OCI-LY7 (cell line): Measurements from ENCODE around the gene ANKS4B. TPM values are rescaled to one million over a fixed set of nuclear protein-coding genes. Genes with fewer than 3 reads are reported as not detected.

Experiments
- BruUV-seq: library from RNA; stranded (reverse); fragments of 400-500 nt; replicated peaks from 2 replicates; lab custom pipeline; 2021; lab: Mats Ljungman, UMichigan
- CTCF ChIA-PET: fragments of 300-600 bp; sonication (Branson Sonifier 250); formaldehyde crosslinking; loops from one replicate; lab custom pipeline; 2022; ENCODE audit warnings: antibody characterized with exemption; ENCODE audit not compliant: unreplicated experiment; lab: Charles Lee
- POLR2A ChIA-PET: fragments of 300-600 bp; sonication (Branson Sonifier 250); formaldehyde crosslinking; loops from one replicate; lab custom pipeline; 2022; ENCODE audit warnings: antibody characterized with exemption; lab: Charles Lee
- DNase-seq: peaks from one replicate; pipeline ENCODE4 v3.0.0-alpha.2; 2015; ENCODE audit warnings: low spot score
- H2AFZ ChIP-seq: fragments of 200-600 bp; sonication (generic), shearing (Covaris generic); 2 replicates; pipeline ENCODE4 v1.6.1; 2014; ENCODE audit warnings: mild to moderate bottlenecking, antibody characterized with exemption, low read length, moderate library complexity
- H3K27ac ChIP-seq: fragments of 200-600 bp; sonication (generic); 2 replicates; pipeline ENCODE4 v1.5.1; 2014; ENCODE audit warnings: mixed run types, low read depth, mild to moderate bottlenecking, moderate library complexity, low read length, inconsistent platforms; ENCODE audit not compliant: poor library complexity, severe bottlenecking
- H3K36me3 ChIP-seq: fragments of 200-600 bp; sonication (generic); 2 replicates; pipeline ENCODE4 v1.6.1; 2014; ENCODE audit warnings: mild to moderate bottlenecking, antibody characterized with exemption, low read length, moderate library complexity, mixed read lengths; ENCODE audit not compliant: insufficient read depth
- H3K4me1 ChIP-seq: fragments of 200-600 bp; sonication (generic); 2 replicates; pipeline ENCODE4 v1.5.1; 2014; ENCODE audit warnings: mild to moderate bottlenecking, low read length; ENCODE audit not compliant: insufficient read depth, poor library complexity, severe bottlenecking
- H3K4me2 ChIP-seq: fragments of 200-600 bp; sonication (generic); 2 replicates; pipeline ENCODE4 v1.6.1; 2014; ENCODE audit warnings: mild to moderate bottlenecking, low read length
- H3K4me3 ChIP-seq: fragments of 200-600 bp; sonication (generic); 2 replicates; pipeline ENCODE4 v1.5.1; 2014; ENCODE audit warnings: mild to moderate bottlenecking, low read depth, low read length; ENCODE audit not compliant: poor library complexity, severe bottlenecking
- H3K79me2 ChIP-seq: fragments of 200-600 bp; sonication (generic); 2 replicates; pipeline ENCODE4 v1.6.1; 2016; ENCODE audit warnings: low read depth, mild to moderate bottlenecking, low read length, moderate library complexity, mixed read lengths; ENCODE audit not compliant: insufficient read depth
- H3K9me2 ChIP-seq: fragments of 200-600 bp; sonication (generic); 2 replicates; pipeline ENCODE4 v1.6.1; 2016; ENCODE audit warnings: mild to moderate bottlenecking, low read length, mixed read lengths; ENCODE audit not compliant: insufficient read depth
- H3K9me3 ChIP-seq: fragments of 200-600 bp; sonication (generic); 2 replicates; pipeline ENCODE4 v1.6.1; 2014; ENCODE audit warnings: mild to moderate bottlenecking, mixed run types, low read length, mixed read lengths
- H4K20me1 ChIP-seq: fragments of 200-600 bp; sonication (generic); 2 replicates; pipeline ENCODE4 v1.6.1; 2014; ENCODE audit warnings: mild to moderate bottlenecking, antibody characterized with exemption, low read length, moderate library complexity, mixed read lengths; ENCODE audit not compliant: insufficient read depth
- EZH2phosphoT487 ChIP-seq: fragments of 200-600 bp; sonication (generic); IDR thresholded peaks from 2 replicates; pipeline ENCODE4 v1.6.1; 2018; ENCODE audit warnings: low read depth, borderline replicate concordance, mild to moderate bottlenecking, mixed run types, antibody characterized with exemption, low read length, moderate library complexity, mixed read lengths
- intact Hi-C: fragments of 100-400 bp; cut with micrococcal nuclease; formaldehyde crosslinking; loops from one replicate; pipeline ENCODE4 v1.10.0; 2022; ENCODE audit not compliant: unreplicated experiment
- total RNA-seq, 2 experiments: library from RNA; depleted of rRNA in 1 of 2; stranded (reverse); fragments of >200 nt in 1 of 2; shearing (Covaris generic) in 1 of 2; gene quantifications; 2 replicates each; pipeline ENCODE4 v1.2.3, GENCODE V29; 2014 to 2022
- TF ChIP-seq, protein P1 (sequence below): fragments of 200-600 bp; sonication (generic); conservative IDR thresholded peaks from 2 replicates; pipeline ENCODE4 v1.5.1; 2014; ENCODE audit warnings: mild to moderate bottlenecking, antibody characterized with exemption, low read length, moderate library complexity, mixed read lengths

The ANKS4B gene
- total RNA-seq, 2 experiments from 2014 or later = not detected

DNA sequence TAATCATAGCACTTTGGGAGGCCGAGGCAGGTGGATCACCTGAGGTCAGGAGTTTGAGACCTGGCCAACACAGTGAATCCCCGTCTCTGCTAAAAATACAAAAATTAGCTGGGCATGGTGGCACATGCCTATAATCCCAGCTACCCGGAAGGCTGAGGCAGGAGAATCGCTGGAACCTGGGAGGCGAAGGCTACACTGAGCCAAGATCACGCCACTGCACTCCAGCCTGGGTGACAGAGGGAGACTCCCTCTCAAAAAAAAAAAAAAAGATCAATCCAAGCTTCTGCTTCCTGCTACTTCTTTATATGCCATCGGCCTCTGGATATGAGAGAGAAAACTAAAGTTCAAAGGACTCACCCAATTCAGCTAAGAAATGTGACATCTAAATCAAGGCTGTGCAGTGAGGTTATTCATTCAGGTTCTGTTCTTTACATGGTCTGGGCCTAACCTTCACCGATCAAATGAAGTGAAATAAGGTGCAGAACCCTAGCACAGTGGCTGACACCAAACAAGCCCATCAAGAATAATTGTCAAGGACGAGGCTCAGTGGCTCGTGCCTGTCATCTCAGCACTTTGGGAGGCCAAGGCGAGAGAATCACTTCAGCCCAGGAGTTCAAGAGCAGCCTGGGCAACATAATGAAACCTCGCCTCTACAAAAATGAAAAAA is 47.7 kb upstream of the ANKS4B start:
- Histone ChIP-seq H3K4me1 (no peaks in the 10 kb centered on the region), H3K79me2 (no peaks in the 10 kb centered on the region), H3K36me3 (peaks cover 28% of the 10 kb centered on the region), H4K20me1 (no peaks in the 10 kb centered on the region), H3K9me3 (no peaks in the 10 kb centered on the region), H3K9me2 (no peaks in the 10 kb centered on the region), H3K27ac (no peak overlapping the region), H2AFZ (no peak overlapping the region), H3K4me2 (no peak overlapping the region), H3K4me3 (no peak overlapping the region)
- intact Hi-C loops = loop anchor here (5.0 kb wide), 1 partner anchor 92 kb away; the partner anchor contains the start of gene CRYM
- ChIA-PET POLR2A (interaction anchor here (0.7 to 1.1 kb wide), 3 partner anchors 26 to 87 kb away, joined by 3 to 6 read pairs (median 3); no protein-coding TSS in a partner anchor), CTCF (no interaction called here)
- TF ChIP-seq EZH2phosphoT487 = no peak
- TF ChIP-seq, protein P1, sequence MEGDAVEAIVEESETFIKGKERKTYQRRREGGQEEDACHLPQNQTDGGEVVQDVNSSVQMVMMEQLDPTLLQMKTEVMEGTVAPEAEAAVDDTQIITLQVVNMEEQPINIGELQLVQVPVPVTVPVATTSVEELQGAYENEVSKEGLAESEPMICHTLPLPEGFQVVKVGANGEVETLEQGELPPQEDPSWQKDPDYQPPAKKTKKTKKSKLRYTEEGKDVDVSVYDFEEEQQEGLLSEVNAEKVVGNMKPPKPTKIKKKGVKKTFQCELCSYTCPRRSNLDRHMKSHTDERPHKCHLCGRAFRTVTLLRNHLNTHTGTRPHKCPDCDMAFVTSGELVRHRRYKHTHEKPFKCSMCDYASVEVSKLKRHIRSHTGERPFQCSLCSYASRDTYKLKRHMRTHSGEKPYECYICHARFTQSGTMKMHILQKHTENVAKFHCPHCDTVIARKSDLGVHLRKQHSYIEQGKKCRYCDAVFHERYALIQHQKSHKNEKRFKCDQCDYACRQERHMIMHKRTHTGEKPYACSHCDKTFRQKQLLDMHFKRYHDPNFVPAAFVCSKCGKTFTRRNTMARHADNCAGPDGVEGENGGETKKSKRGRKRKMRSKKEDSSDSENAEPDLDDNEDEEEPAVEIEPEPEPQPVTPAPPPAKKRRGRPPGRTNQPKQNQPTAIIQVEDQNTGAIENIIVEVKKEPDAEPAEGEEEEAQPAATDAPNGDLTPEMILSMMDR = no peak
- BruUV-seq = no TSS peak
- DNase-seq = no peak

DNA sequence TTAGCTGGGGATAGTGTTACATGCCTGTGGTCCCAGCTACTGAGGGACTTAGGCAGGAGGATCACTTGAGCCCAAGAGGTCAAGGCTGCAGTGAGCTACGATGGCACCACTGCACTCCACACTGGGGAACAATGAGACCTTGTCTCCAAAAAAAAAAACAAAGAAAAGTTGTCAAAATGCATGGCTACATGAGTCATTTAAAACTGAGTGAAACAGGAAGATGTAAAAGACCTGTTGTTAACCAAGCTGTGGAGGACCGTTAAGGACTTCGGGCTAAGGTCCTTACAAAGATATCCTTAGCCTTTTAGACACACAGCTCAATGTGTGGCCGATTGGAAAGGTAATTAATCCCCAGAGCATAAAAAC is 47.2 kb upstream of the ANKS4B start:
- Histone ChIP-seq H2AFZ (no peak overlapping the region), H3K9me3 (no peaks in the 10 kb centered on the region), H4K20me1 (no peaks in the 10 kb centered on the region), H3K4me2 (no peak overlapping the region), H3K27ac (no peak overlapping the region), H3K4me3 (no peak overlapping the region), H3K9me2 (no peaks in the 10 kb centered on the region), H3K4me1 (no peaks in the 10 kb centered on the region), H3K79me2 (no peaks in the 10 kb centered on the region), H3K36me3 (peaks cover 23% of the 10 kb centered on the region)
- ChIA-PET POLR2A (interaction anchor here (0.6 to 1.1 kb wide), 4 partner anchors 27 to 87 kb away, joined by 3 to 6 read pairs (median 4); no protein-coding TSS in a partner anchor), CTCF (interaction anchor here (1.4 kb wide), 1 partner anchor 30 kb away, joined by 3 read pairs; no protein-coding TSS in a partner anchor)
- TF ChIP-seq EZH2phosphoT487 = no peak
- TF ChIP-seq, protein P1 = no peak
- intact Hi-C loops = loop anchor here (5.0 kb wide), 1 partner anchor 91 kb away; the partner anchor contains the start of gene CRYM
- BruUV-seq = no TSS peak
- no peak for DNase-seq

DNA sequence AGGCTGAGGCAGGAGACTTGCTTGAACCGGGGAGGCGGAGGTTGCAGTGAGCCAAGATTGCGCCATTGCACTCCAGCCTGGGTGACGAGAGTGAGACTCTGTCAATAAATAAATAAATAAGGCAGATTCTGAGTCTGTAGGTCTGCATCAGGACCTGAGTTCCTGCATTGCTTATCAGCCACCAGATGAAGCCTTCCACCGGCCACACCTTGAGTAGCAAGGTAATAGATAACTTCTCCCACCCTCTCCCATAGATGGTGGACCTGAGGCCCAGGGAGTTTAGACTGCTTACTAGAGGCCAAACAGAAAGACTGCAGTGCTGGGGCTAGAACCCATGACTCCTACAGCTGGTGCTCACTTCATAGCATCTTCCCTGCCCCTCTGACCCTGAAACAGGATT is 44.2 kb upstream of the ANKS4B start:
- no peaks in the 10 kb centered on the region for H4K20me1 ChIP-seq
- intact Hi-C loops = loop anchor here (2.0 to 5.0 kb wide), 3 partner anchors 88 to 365 kb away; partner anchors contain the start of gene CRYM
- H3K27ac ChIP-seq = no peak overlapping the region
- no peaks in the 10 kb centered on the region for H3K79me2 ChIP-seq
- TF ChIP-seq, protein P1 = no peak
- TF ChIP-seq EZH2phosphoT487 = no peak
- BruUV-seq = no TSS peak
- no peak overlapping the region for H2AFZ ChIP-seq
- H3K9me2 ChIP-seq = no peaks in the 10 kb centered on the region
- no peak overlapping the region for H3K4me2 ChIP-seq
- H3K4me3 ChIP-seq = no peak overlapping the region
- ChIA-PET CTCF (no interaction called here), POLR2A (interaction anchor here (0.5 to 0.7 kb wide), 2 partner anchors 58 to 89 kb away, joined by 4 read pairs; partner anchors contain the start of gene CRYM)
- no peaks in the 10 kb centered on the region for H3K4me1 ChIP-seq
- no peaks in the 10 kb centered on the region for H3K9me3 ChIP-seq
- DNase-seq = no peak
- no peaks in the 10 kb centered on the region for H3K36me3 ChIP-seq
